GM12878 (cell line): ENCODE measurements around the gene SIRT2.

Experiments used
- ATF3 ChIP-seq: IDR thresholded peaks from 2 replicates; pipeline ENCODE4 v1.6.1; 2011; ENCODE audit warnings: low read depth, mild to moderate bottlenecking, low read length, moderate library complexity, borderline replicate concordance; ENCODE audit errors: extremely low read depth
- CEBPB ChIP-seq, 2 experiments: fragments of 150-350 bp in 1 of 2; IDR thresholded peaks; 2 replicates each; pipeline ENCODE4 v1.6.1; 2012 to 2014; ENCODE audit warnings: low read depth in 2 of 2, low read length in 2 of 2, borderline replicate concordance in 1 of 2, inconsistent platforms in 1 of 2
- CHD2 ChIP-seq: IDR thresholded peaks from 2 replicates; pipeline ENCODE4 v1.6.1; 2011; ENCODE audit warnings: low read depth, low read length, improper control_type of control experiment, borderline replicate concordance
- EZH2 ChIP-seq: IDR thresholded peaks from 2 replicates; pipeline ENCODE4 v1.6.1; 2012; ENCODE audit warnings: low read depth, mild to moderate bottlenecking, control low read depth, inconsistent platforms, low read length, borderline replicate concordance; ENCODE audit not compliant: control insufficient read depth
- PAX5 ChIP-seq: IDR thresholded peaks from 2 replicates; pipeline ENCODE4 v1.6.1; 2011; ENCODE audit warnings: low read depth, low read length, borderline replicate concordance
- POLR2A ChIP-seq: IDR thresholded peaks from 2 replicates; pipeline ENCODE4 v1.6.1; 2011; ENCODE audit warnings: low read depth, mild to moderate bottlenecking, low read length
- RAD21 ChIP-seq: IDR thresholded peaks from 2 replicates; pipeline ENCODE4 v1.6.1; 2011; ENCODE audit warnings: mild to moderate bottlenecking, low read depth, low read length, moderate library complexity; ENCODE audit not compliant: insufficient read depth
- RBBP5 ChIP-seq: fragments of 200-600 bp; sonication (generic); conservative IDR thresholded peaks from 2 replicates; pipeline ENCODE4 v1.6.1; 2016
- SMC3 ChIP-seq: IDR thresholded peaks from 2 replicates; pipeline ENCODE4 v1.6.1; 2011; ENCODE audit warnings: low read length, improper control_type of control experiment, borderline replicate concordance
- TF ChIP-seq, protein P1 (sequence below), 3 experiments: IDR thresholded peaks in 2 of 3; conservative IDR thresholded peaks in 1 of 3; 2 replicates each; pipeline ENCODE4 v1.5.1; 2011; ENCODE audit warnings: low read depth in 3 of 3, low read length in 3 of 3, mild to moderate bottlenecking in 3 of 3, control low read depth in 2 of 3, moderate library complexity in 2 of 3, inconsistent platforms in 1 of 3, mixed read lengths in 1 of 3; ENCODE audit not compliant: control insufficient read depth in 2 of 3, insufficient read depth in 1 of 3; ENCODE audit errors: extremely low read depth in 1 of 3
- TF ChIP-seq, protein P2 (sequence below): fragments of 450-650 bp; IDR thresholded peaks from 2 replicates; pipeline ENCODE4 v1.6.1; 2017; ENCODE audit warnings: mild to moderate bottlenecking, moderate library complexity
- TF ChIP-seq, protein P3 (sequence below): IDR thresholded peaks from 2 replicates; pipeline ENCODE4 v1.6.1; 2012; ENCODE audit warnings: low read depth, low read length, improper control_type of control experiment

DNA sequence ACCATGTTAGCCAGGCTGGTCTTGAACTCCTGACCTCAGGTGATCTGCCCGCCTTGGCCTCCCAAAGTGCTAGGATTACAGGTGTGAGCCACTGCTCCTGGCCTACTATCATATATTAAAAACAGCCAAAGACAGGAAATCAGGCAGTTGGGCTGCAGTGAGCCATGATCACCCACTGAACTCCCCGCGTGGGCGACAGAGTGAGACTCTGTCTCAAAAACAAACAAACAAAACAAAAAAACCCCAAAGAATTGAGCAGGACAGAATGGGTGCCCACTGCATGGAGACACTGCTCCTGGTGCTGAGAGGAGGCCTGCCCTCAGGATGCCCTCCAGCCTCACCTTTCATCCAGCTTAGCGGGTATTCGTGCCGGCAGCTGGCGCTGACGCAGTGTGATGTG is 16.1 kb downstream of the SIRT2 start:
- TF ChIP-seq, protein P1, sequence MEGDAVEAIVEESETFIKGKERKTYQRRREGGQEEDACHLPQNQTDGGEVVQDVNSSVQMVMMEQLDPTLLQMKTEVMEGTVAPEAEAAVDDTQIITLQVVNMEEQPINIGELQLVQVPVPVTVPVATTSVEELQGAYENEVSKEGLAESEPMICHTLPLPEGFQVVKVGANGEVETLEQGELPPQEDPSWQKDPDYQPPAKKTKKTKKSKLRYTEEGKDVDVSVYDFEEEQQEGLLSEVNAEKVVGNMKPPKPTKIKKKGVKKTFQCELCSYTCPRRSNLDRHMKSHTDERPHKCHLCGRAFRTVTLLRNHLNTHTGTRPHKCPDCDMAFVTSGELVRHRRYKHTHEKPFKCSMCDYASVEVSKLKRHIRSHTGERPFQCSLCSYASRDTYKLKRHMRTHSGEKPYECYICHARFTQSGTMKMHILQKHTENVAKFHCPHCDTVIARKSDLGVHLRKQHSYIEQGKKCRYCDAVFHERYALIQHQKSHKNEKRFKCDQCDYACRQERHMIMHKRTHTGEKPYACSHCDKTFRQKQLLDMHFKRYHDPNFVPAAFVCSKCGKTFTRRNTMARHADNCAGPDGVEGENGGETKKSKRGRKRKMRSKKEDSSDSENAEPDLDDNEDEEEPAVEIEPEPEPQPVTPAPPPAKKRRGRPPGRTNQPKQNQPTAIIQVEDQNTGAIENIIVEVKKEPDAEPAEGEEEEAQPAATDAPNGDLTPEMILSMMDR (IDR thresholded peaks at IDR 0.05 in 2 of 3, conservative IDR thresholded peaks at IDR 0.05 in 1 of 3; ENCODE audit: control insufficient read depth in 2 of 3, extremely low read depth in 1 of 3, insufficient read depth in 1 of 3, low read depth in 3 of 3, low read length in 3 of 3): no peak
- no peak for TF ChIP-seq RAD21
- TF ChIP-seq SMC3: no peak
- TF ChIP-seq ATF3: no peak
- TF ChIP-seq, protein P2, sequence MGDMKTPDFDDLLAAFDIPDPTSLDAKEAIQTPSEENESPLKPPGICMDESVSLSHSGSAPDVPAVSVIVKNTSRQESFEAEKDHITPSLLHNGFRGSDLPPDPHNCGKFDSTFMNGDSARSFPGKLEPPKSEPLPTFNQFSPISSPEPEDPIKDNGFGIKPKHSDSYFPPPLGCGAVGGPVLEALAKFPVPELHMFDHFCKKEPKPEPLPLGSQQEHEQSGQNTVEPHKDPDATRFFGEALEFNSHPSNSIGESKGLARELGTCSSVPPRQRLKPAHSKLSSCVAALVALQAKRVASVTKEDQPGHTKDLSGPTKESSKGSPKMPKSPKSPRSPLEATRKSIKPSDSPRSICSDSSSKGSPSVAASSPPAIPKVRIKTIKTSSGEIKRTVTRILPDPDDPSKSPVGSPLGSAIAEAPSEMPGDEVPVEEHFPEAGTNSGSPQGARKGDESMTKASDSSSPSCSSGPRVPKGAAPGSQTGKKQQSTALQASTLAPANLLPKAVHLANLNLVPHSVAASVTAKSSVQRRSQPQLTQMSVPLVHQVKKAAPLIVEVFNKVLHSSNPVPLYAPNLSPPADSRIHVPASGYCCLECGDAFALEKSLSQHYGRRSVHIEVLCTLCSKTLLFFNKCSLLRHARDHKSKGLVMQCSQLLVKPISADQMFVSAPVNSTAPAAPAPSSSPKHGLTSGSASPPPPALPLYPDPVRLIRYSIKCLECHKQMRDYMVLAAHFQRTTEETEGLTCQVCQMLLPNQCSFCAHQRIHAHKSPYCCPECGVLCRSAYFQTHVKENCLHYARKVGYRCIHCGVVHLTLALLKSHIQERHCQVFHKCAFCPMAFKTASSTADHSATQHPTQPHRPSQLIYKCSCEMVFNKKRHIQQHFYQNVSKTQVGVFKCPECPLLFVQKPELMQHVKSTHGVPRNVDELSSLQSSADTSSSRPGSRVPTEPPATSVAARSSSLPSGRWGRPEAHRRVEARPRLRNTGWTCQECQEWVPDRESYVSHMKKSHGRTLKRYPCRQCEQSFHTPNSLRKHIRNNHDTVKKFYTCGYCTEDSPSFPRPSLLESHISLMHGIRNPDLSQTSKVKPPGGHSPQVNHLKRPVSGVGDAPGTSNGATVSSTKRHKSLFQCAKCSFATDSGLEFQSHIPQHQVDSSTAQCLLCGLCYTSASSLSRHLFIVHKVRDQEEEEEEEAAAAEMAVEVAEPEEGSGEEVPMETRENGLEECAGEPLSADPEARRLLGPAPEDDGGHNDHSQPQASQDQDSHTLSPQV: no peak
- TF ChIP-seq, protein P3, sequence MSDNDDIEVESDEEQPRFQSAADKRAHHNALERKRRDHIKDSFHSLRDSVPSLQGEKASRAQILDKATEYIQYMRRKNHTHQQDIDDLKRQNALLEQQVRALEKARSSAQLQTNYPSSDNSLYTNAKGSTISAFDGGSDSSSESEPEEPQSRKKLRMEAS: no peak
- no peak for TF ChIP-seq EZH2
- TF ChIP-seq PAX5: no peak
- no peak for TF ChIP-seq RBBP5
- no peak for TF ChIP-seq POLR2A
- no peak for TF ChIP-seq CHD2
- TF ChIP-seq CEBPB (IDR thresholded peaks at IDR 0.05; ENCODE audit: borderline replicate concordance in 1 of 2, low read depth in 2 of 2, low read length in 2 of 2): no peak
